GM12878 (cell line): Measurements from ENCODE around the gene H2BK1. TPM values are rescaled to one million over a fixed set of nuclear protein-coding genes. Genes with fewer than 3 reads are reported as not detected.

Experiments used
- ATAC-seq: fragments of 200-7000 bp; cut with Tn5 transposase; 3 replicates; pipeline ENCODE4 v1.9.1; 2020; ENCODE audit warnings: mild to moderate bottlenecking, moderate library complexity
- BruUV-seq: library from RNA; stranded (reverse); fragments of 400-500 nt; replicated peaks from 2 replicates; lab custom pipeline; 2021; lab: Mats Ljungman, UMichigan
- CTCF ChIA-PET: fragments of 300-600 bp; sonication (Branson Sonifier 250); formaldehyde crosslinking; extraction: SDS; loops from one replicate; lab custom pipeline; 2021; ENCODE audit warnings: inconsistent platforms; lab: Yijun Ruan, JAX
- POLR2A ChIA-PET: fragments of 350-600 bp; formaldehyde crosslinking; extraction: SDS; loops from one replicate; lab custom pipeline; 2021; ENCODE audit warnings: inconsistent platforms; lab: Charles Lee
- RAD21 ChIA-PET: fragments of 300-600 bp; sonication (Branson Sonifier 250); formaldehyde crosslinking; loops from one replicate; lab custom pipeline; 2023; ENCODE audit warnings: antibody characterized with exemption; ENCODE audit not compliant: unreplicated experiment; lab: Charles Lee
- SMC1A ChIA-PET: fragments of 300-600 bp; sonication (Branson Sonifier 250); formaldehyde crosslinking; loops from one replicate; lab custom pipeline; 2023; ENCODE audit not compliant: unreplicated experiment, uncharacterized antibody; lab: Charles Lee
- DNase-seq: peaks from one replicate; pipeline ENCODE4 v3.0.0-alpha.2; 2011; ENCODE audit warnings: low read depth, low spot score
- FAIRE-seq: peaks from 3 replicates; lab custom pipeline; 2011; peaks lifted over from hg19 to GRCh38; lab: Jason Lieb, UNC
- H2AFZ ChIP-seq: 2 replicates; pipeline ENCODE4 v1.6.0; 2011; ENCODE audit warnings: low read depth, low read length, control low read depth; ENCODE audit not compliant: control insufficient read depth
- H3K27ac ChIP-seq: 2 replicates; pipeline ENCODE4 v1.5.1; 2011; ENCODE audit warnings: control low read depth; ENCODE audit not compliant: control insufficient read depth, insufficient read depth
- H3K27me3 ChIP-seq, 2 experiments: replicated peaks in 1 of 2; 2 replicates each; pipeline versions ENCODE4 v1.6.0 to v1.6.1; 2011; ENCODE audit warnings: low read length in 1 of 2; ENCODE audit not compliant: control insufficient read depth in 2 of 2, insufficient read depth in 2 of 2
- H3K36me3 ChIP-seq, 2 experiments: 2 replicates each; pipeline ENCODE4 v1.5.1; 2011; ENCODE audit warnings: low read length in 1 of 2; ENCODE audit not compliant: control insufficient read depth in 2 of 2, insufficient read depth in 2 of 2
- H3K4me1 ChIP-seq: 2 replicates; pipeline ENCODE4 v1.6.1; 2011; ENCODE audit warnings: mild to moderate bottlenecking, low read length, moderate library complexity, mixed read lengths; ENCODE audit not compliant: control insufficient read depth, insufficient read depth
- H3K4me2 ChIP-seq: 2 replicates; pipeline ENCODE4 v1.6.0; 2011; ENCODE audit warnings: control low read depth; ENCODE audit not compliant: control insufficient read depth, insufficient read depth
- H3K4me3 ChIP-seq: fragments of 200-600 bp; sonication (generic); 2 replicates; pipeline ENCODE4 v1.5.1; 2016
- H3K79me2 ChIP-seq: 2 replicates; pipeline ENCODE4 v1.6.0; 2011; ENCODE audit warnings: low read length; ENCODE audit not compliant: control insufficient read depth, insufficient read depth
- H3K9ac ChIP-seq: 2 replicates; pipeline ENCODE4 v1.8.0; 2011; ENCODE audit warnings: low read length, control low read depth, mixed read lengths; ENCODE audit not compliant: control insufficient read depth, insufficient read depth
- H3K9me3 ChIP-seq: replicated peaks from 3 replicates; pipeline ENCODE4 v1.5.1; 2011; ENCODE audit warnings: mild to moderate bottlenecking, low read length; ENCODE audit not compliant: control insufficient read depth, insufficient read depth
- H4K20me1 ChIP-seq: 2 replicates; pipeline ENCODE4 v1.6.0; 2011; ENCODE audit not compliant: control insufficient read depth, insufficient read depth
- CHD1 ChIP-seq: IDR thresholded peaks from 2 replicates; pipeline ENCODE4 v1.6.1; 2012; ENCODE audit warnings: low read depth, low read length, improper control_type of control experiment
- CREB1 ChIP-seq: IDR thresholded peaks from 2 replicates; pipeline ENCODE4 v1.6.1; 2012; ENCODE audit warnings: low read depth, mild to moderate bottlenecking, inconsistent platforms
- DPF2 ChIP-seq: fragments of 450-650 bp; IDR thresholded peaks from 2 replicates; pipeline ENCODE4 v1.6.1; 2017; ENCODE audit warnings: mild to moderate bottlenecking
- HCFC1 ChIP-seq: fragments of 150-350 bp; IDR thresholded peaks from 2 replicates; pipeline ENCODE4 v1.6.1; 2014; ENCODE audit warnings: low read length
- MYB ChIP-seq: fragments of 150-350 bp; IDR thresholded peaks from 2 replicates; pipeline ENCODE4 v1.6.1; 2014; ENCODE audit warnings: mild to moderate bottlenecking, low read depth, low read length, borderline replicate concordance
- NR2C1 ChIP-seq: fragments of 450-650 bp; IDR thresholded peaks from 2 replicates; pipeline ENCODE4 v1.6.1; 2017; ENCODE audit warnings: antibody characterized with exemption, mild to moderate bottlenecking, moderate library complexity
- NRF1 ChIP-seq: conservative IDR thresholded peaks from 2 replicates; pipeline ENCODE4 v1.6.1; 2011; ENCODE audit warnings: mild to moderate bottlenecking, low read depth, low read length, improper control_type of control experiment
- PAX5 ChIP-seq: IDR thresholded peaks from 2 replicates; pipeline ENCODE4 v1.6.1; 2011; ENCODE audit warnings: low read depth, low read length, borderline replicate concordance
- POLR2AphosphoS5 ChIP-seq: IDR thresholded peaks from 2 replicates; pipeline ENCODE4 v1.6.1; 2011; ENCODE audit warnings: mild to moderate bottlenecking, low read length, inconsistent platforms
- RAD51 ChIP-seq: fragments of 450-650 bp; IDR thresholded peaks from 2 replicates; pipeline ENCODE4 v1.6.1; 2016; ENCODE audit warnings: moderate library complexity, mild to moderate bottlenecking, inconsistent platforms
- SMAD1 ChIP-seq: fragments of 450-650 bp; IDR thresholded peaks from 2 replicates; pipeline ENCODE4 v1.6.1; 2018; ENCODE audit warnings: mild to moderate bottlenecking, low read depth; ENCODE audit not compliant: partially characterized antibody
- TARDBP ChIP-seq: IDR thresholded peaks from 2 replicates; pipeline ENCODE4 v1.6.1; 2016; ENCODE audit warnings: borderline replicate concordance
- WGBS: methylation state at CpG from one replicate; pipeline ENCODE4 v1.1.6; 2016; ENCODE audit warnings: low lambda C conversion rate; ENCODE audit not compliant: insufficient replicate concordance, insufficient coverage; ENCODE audit errors: missing lambda C conversion rate; 5-methylcytosine and 5-hydroxymethylcytosine counted together
- in situ Hi-C: fragments of 300-500 bp; cut with MboI; formaldehyde crosslinking; loops from 9 replicates; pipeline ENCODE4 v1.14.3; 2018; ENCODE audit warnings: mixed read lengths
- intact Hi-C: fragments of 100-400 bp; cut with micrococcal nuclease; formaldehyde crosslinking; loops from one replicate; pipeline ENCODE4 v1.14.2; 2022; ENCODE audit not compliant: unreplicated experiment
- polyA plus RNA-seq, 11 experiments: library from polyadenylated mRNA; depleted of rRNA in 4 of 11; unstranded in 6 of 11; stranded (reverse) in 5 of 11; fragments of >200 nt; fragmentation: Nextera tagmentation in 4 of 11; fragmentation: Illumina TruSeq in 1 of 11; extraction: Ambion mirVana in 4 of 11; extraction: Trizol in 1 of 11; gene quantifications; 1 replicate in 1 of 11; 2 replicates in 10 of 11; pipeline versions ENCODE4 v1.2.1 to v1.2.3, GENCODE V29; 2011 to 2016; ENCODE audit warnings: inconsistent platforms in 2 of 11, missing spikeins in 2 of 11, low read depth in 1 of 11
- total RNA-seq, 4 experiments: library from RNA; depleted of rRNA in 3 of 4; stranded (reverse); fragments of >200 nt in 3 of 4; fragmentation: Illumina TruSeq in 1 of 4; extraction: Trizol in 1 of 4; gene quantifications; 2 replicates each; pipeline versions ENCODE4 v1.2.1 to v1.2.3, GENCODE V29; 2013 to 2021
- TF ChIP-seq, protein P1 (sequence below): IDR thresholded peaks from 2 replicates; pipeline ENCODE4 v1.6.1; 2011; ENCODE audit warnings: borderline replicate concordance, low read depth, mild to moderate bottlenecking, moderate library complexity, mixed read lengths, low read length; ENCODE audit not compliant: insufficient read depth; ENCODE audit errors: extremely low read length
- TF ChIP-seq, protein P2 (sequence below): IDR thresholded peaks from 2 replicates; pipeline ENCODE4 v1.6.1; 2011; ENCODE audit warnings: low read depth, low read length, improper control_type of control experiment, borderline replicate concordance
- TF ChIP-seq, protein P3 (sequence below): fragments of 450-650 bp; IDR thresholded peaks from 2 replicates; pipeline ENCODE4 v1.6.1; 2014; ENCODE audit warnings: mild to moderate bottlenecking
- TF ChIP-seq, protein P4 (sequence below): fragments of 450-650 bp; IDR thresholded peaks from 2 replicates; pipeline ENCODE4 v1.6.1; 2016; ENCODE audit warnings: mild to moderate bottlenecking, moderate library complexity, borderline replicate concordance
- TF ChIP-seq, protein P5 (sequence below): IDR thresholded peaks from 2 replicates; pipeline ENCODE4 v1.6.1; 2012; ENCODE audit warnings: low read depth, low read length, improper control_type of control experiment

Gene H2BK1
- total and polyA plus RNA-seq, 10 of the 15 experiments (the other 5 are each of a cell fraction or from before 2014, with no cell fraction given): 0.54 TPM; not detected in 9

DNA sequence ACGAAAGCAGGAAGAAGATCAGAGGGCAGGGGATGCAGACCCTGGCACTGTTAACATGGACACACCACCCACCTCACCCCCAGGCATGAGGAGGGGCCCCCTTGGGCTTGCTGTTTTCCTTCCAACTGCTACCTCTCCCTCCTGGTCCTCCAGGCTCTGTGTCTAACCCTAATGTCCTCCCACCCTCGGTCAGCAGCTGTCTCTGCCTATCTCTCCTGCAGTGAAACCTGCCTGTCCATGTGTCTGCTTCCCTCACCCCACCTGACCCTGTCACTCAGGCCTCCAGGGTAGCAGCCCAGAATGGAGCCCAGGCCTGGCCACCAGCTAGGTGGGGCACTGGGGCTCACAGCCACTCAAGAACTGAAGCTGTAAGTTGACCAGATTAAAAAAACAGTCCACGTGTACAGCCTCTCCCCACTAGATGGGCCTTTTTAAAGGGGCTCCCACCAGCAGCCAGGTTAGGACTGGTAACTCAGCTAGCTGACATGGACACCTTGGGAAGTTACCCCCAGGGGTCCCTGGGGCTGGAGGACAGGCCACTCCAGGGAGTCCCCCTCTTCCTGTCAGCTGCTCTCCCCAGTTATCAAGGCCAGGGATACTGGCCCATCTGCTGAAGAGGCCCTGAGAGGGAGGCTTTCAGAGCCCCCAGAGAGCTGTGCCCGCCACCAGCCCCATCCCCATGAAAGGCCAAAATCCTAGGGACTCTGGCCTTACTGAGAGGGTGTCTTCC, 36.7 kb upstream of the H2BK1 start:
- POLR2A ChIA-PET: no interaction called here
- intact Hi-C loops (no loop called here), in situ Hi-C loops (no loop called here)
- WGBS: 39% methylated on average over 4 of the region's 4 CpGs
- RAD21 ChIA-PET: no interaction called here
- ATAC-seq (no peak), FAIRE-seq (no peak), DNase-seq (no peak)
- Histone ChIP-seq H3K4me3 (no peak overlapping the region), H3K27ac (no peak overlapping the region), H3K9me3 (no peaks in the 10 kb centered on the region), H2AFZ (no peak overlapping the region), H3K4me1 (peaks cover 16% of the 10 kb centered on the region), H3K9ac (no peak overlapping the region), H3K79me2 (no peaks in the 10 kb centered on the region), H3K4me2 (no peak overlapping the region), H4K20me1 (no peaks in the 10 kb centered on the region), H3K36me3 (no peaks in the 10 kb centered on the region), H3K27me3 (peaks cover 18 to 28% of the 10 kb centered on the region in 2 experiments)
- no TSS peak for BruUV-seq
- SMC1A ChIA-PET: no interaction called here
- CTCF ChIA-PET: interaction anchor here (1.1 to 5.3 kb wide), 3 partner anchors 10 to 123 kb away, joined by 3 to 41 read pairs (median 4); no protein-coding TSS in a partner anchor
- no peak for TF ChIP-seq MYB
- TF ChIP-seq, protein P1, sequence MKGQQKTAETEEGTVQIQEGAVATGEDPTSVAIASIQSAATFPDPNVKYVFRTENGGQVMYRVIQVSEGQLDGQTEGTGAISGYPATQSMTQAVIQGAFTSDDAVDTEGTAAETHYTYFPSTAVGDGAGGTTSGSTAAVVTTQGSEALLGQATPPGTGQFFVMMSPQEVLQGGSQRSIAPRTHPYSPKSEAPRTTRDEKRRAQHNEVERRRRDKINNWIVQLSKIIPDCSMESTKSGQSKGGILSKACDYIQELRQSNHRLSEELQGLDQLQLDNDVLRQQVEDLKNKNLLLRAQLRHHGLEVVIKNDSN: no peak
- TF ChIP-seq, protein P2, sequence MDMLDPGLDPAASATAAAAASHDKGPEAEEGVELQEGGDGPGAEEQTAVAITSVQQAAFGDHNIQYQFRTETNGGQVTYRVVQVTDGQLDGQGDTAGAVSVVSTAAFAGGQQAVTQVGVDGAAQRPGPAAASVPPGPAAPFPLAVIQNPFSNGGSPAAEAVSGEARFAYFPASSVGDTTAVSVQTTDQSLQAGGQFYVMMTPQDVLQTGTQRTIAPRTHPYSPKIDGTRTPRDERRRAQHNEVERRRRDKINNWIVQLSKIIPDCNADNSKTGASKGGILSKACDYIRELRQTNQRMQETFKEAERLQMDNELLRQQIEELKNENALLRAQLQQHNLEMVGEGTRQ: no peak
- TF ChIP-seq HCFC1: no peak
- TF ChIP-seq POLR2AphosphoS5: no peak
- no peak for TF ChIP-seq RAD51
- no peak for TF ChIP-seq PAX5
- TF ChIP-seq, protein P3, sequence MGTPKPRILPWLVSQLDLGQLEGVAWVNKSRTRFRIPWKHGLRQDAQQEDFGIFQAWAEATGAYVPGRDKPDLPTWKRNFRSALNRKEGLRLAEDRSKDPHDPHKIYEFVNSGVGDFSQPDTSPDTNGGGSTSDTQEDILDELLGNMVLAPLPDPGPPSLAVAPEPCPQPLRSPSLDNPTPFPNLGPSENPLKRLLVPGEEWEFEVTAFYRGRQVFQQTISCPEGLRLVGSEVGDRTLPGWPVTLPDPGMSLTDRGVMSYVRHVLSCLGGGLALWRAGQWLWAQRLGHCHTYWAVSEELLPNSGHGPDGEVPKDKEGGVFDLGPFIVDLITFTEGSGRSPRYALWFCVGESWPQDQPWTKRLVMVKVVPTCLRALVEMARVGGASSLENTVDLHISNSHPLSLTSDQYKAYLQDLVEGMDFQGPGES: no peak
- TF ChIP-seq CREB1: no peak
- TF ChIP-seq SMAD1: no peak
- TF ChIP-seq CHD1: no peak
- TF ChIP-seq, protein P4, sequence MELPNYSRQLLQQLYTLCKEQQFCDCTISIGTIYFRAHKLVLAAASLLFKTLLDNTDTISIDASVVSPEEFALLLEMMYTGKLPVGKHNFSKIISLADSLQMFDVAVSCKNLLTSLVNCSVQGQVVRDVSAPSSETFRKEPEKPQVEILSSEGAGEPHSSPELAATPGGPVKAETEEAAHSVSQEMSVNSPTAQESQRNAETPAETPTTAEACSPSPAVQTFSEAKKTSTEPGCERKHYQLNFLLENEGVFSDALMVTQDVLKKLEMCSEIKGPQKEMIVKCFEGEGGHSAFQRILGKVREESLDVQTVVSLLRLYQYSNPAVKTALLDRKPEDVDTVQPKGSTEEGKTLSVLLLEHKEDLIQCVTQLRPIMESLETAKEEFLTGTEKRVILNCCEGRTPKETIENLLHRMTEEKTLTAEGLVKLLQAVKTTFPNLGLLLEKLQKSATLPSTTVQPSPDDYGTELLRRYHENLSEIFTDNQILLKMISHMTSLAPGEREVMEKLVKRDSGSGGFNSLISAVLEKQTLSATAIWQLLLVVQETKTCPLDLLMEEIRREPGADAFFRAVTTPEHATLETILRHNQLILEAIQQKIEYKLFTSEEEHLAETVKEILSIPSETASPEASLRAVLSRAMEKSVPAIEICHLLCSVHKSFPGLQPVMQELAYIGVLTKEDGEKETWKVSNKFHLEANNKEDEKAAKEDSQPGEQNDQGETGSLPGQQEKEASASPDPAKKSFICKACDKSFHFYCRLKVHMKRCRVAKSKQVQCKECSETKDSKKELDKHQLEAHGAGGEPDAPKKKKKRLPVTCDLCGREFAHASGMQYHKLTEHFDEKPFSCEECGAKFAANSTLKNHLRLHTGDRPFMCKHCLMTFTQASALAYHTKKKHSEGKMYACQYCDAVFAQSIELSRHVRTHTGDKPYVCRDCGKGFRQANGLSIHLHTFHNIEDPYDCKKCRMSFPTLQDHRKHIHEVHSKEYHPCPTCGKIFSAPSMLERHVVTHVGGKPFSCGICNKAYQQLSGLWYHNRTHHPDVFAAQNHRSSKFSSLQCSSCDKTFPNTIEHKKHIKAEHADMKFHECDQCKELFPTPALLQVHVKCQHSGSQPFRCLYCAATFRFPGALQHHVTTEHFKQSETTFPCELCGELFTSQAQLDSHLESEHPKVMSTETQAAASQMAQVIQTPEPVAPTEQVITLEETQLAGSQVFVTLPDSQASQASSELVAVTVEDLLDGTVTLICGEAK: no peak
- TF ChIP-seq TARDBP: no peak
- TF ChIP-seq DPF2: no peak
- no peak for TF ChIP-seq NR2C1
- no peak for TF ChIP-seq NRF1
- TF ChIP-seq, protein P5, sequence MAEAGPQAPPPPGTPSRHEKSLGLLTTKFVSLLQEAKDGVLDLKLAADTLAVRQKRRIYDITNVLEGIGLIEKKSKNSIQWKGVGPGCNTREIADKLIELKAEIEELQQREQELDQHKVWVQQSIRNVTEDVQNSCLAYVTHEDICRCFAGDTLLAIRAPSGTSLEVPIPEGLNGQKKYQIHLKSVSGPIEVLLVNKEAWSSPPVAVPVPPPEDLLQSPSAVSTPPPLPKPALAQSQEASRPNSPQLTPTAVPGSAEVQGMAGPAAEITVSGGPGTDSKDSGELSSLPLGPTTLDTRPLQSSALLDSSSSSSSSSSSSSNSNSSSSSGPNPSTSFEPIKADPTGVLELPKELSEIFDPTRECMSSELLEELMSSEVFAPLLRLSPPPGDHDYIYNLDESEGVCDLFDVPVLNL: no peak
